BJ (cell line): ENCODE data around the gene MYCBPAP. TPM values are rescaled to one million over a fixed set of nuclear protein-coding genes. Genes with fewer than 3 reads are reported as not detected.

Experiments used
- CTCF ChIA-PET: fragments of 350-600 bp; formaldehyde crosslinking; extraction: SDS; loops from one replicate; lab custom pipeline; 2021; ENCODE audit warnings: antibody characterized with exemption, inconsistent platforms; lab: Yijun Ruan, JAX
- POLR2A ChIA-PET: fragments of 300-600 bp; sonication (Branson Sonifier 250); formaldehyde crosslinking; extraction: SDS; loops from one replicate; lab custom pipeline; 2021; ENCODE audit warnings: antibody characterized with exemption; lab: Charles Lee
- DNase-seq: peaks from one replicate; pipeline ENCODE4 v3.0.0-alpha.2; 2011; ENCODE audit warnings: low read depth
- H3K27me3 ChIP-seq: 2 replicates; pipeline ENCODE4 v1.6.0; 2011; ENCODE audit warnings: low read length; ENCODE audit not compliant: control insufficient read depth, insufficient read depth
- H3K36me3 ChIP-seq: 2 replicates; pipeline ENCODE4 v1.5.1; 2011; ENCODE audit warnings: low read length; ENCODE audit not compliant: control insufficient read depth, insufficient read depth
- H3K4me3 ChIP-seq: 2 replicates; pipeline ENCODE4 v1.5.1; 2011; ENCODE audit warnings: low read depth, mild to moderate bottlenecking, control low read depth, low read length
- CTCF ChIP-seq: IDR thresholded peaks from 2 replicates; pipeline ENCODE4 v1.5.1; 2011; ENCODE audit warnings: low read depth, mild to moderate bottlenecking, control low read depth, inconsistent platforms, low read length, moderate library complexity; ENCODE audit not compliant: insufficient read depth
- polyA plus RNA-seq: library from polyadenylated mRNA; depleted of rRNA; stranded (reverse); fragments of >200 nt; gene quantifications from 2 replicates; pipeline ENCODE4 v1.2.3, GENCODE V29; 2011

The MYCBPAP gene
- polyA plus RNA-seq, 1 experiment: 0.67 TPM

- ChIA-PET CTCF (interaction anchor here (0.7 to 1.0 kb wide), 2 partner anchors 140 to 177 kb away, joined by 3 read pairs; no protein-coding TSS in a partner anchor), POLR2A (no interaction called here)
- no peaks in the 10 kb centered on the region for H3K36me3 ChIP-seq
- no peak for DNase-seq
- no peak overlapping the region for H3K4me3 ChIP-seq
- no peak for TF ChIP-seq CTCF
- peaks cover 4% of the 10 kb centered on the region for H3K27me3 ChIP-seq
Measured at GRCh38 chr17:50537721-50538548, 29.7 kb downstream of the MYCBPAP start.

GRCh38 chr17:50538549-50539410, 30.5 kb downstream of the MYCBPAP start:
- ChIA-PET CTCF (interaction anchor here (0.7 kb wide), 2 partner anchors 11 to 141 kb away, joined by 3 read pairs; no protein-coding TSS in a partner anchor), POLR2A (interaction anchor here (0.5 kb wide), 1 partner anchor 149 kb away, joined by 4 read pairs; no protein-coding TSS in a partner anchor)
- no peaks in the 10 kb centered on the region for H3K27me3 ChIP-seq
- no peaks in the 10 kb centered on the region for H3K36me3 ChIP-seq
- DNase-seq: no peak
- TF ChIP-seq CTCF: no peak
- no peak overlapping the region for H3K4me3 ChIP-seq

GRCh38 chr17:50539762-50540559, 31.7 kb downstream of the MYCBPAP start:
- Histone ChIP-seq H3K36me3 (no peaks in the 10 kb centered on the region), H3K4me3 (no peak overlapping the region), H3K27me3 (no peaks in the 10 kb centered on the region)
- ChIA-PET POLR2A (no interaction called here), CTCF (interaction anchor here (0.5 to 0.7 kb wide), 2 partner anchors 12 to 102 kb away, joined by 3 read pairs; no protein-coding TSS in a partner anchor)
- DNase-seq: no peak
- no peak for TF ChIP-seq CTCF

- ChIA-PET POLR2A (no interaction called here), CTCF (interaction anchor here (0.5 to 4.1 kb wide), 8 partner anchors 10 to 155 kb away, joined by 3 to 21 read pairs (median 7); no protein-coding TSS in a partner anchor)
- DNase-seq: no peak
- TF ChIP-seq CTCF: no peak
- Histone ChIP-seq H3K4me3 (no peak overlapping the region), H3K36me3 (no peaks in the 10 kb centered on the region), H3K27me3 (no peaks in the 10 kb centered on the region)
Measured at GRCh38 chr17:50540560-50541401, 32.5 kb downstream of the MYCBPAP start.
